SK-N-MC (cell line): ENCODE measurements around the gene GANC.
"Not testable (repeated sequence)": the region's sequence is repeated elsewhere in the genome, so short reads cannot be mapped to it uniquely, and the experiment has no call there.

Experiments used
- EZH2 ChIP-seq: fragments of 200-600 bp; sonication (generic); IDR thresholded peaks from one replicate; pipeline ENCODE4 v1.6.1; 2017; ENCODE audit warnings: antibody characterized with exemption
- FOXP2 ChIP-seq: optimal IDR thresholded peaks from 2 replicates; pipeline ENCODE3; 2011; ENCODE audit warnings: mild to moderate bottlenecking, moderate library complexity; ENCODE audit not compliant: insufficient read depth; ENCODE audit errors: extremely low read length, control extremely low read depth
- POLR2AphosphoS5 ChIP-seq: IDR thresholded peaks from 2 replicates; pipeline ENCODE4 v1.6.1; 2012; ENCODE audit warnings: mild to moderate bottlenecking, low read depth, low read length, borderline replicate concordance

GRCh38 chr15:42337104-42337503 is 64.1 kb downstream of the GANC start:
- not testable (repeated sequence) for TF ChIP-seq POLR2AphosphoS5, EZH2, FOXP2
